ENCODE results near the gene KANSL1. TPM values are rescaled to one million over a fixed set of nuclear protein-coding genes. Genes with fewer than 3 reads are reported as not detected.
A peak's percentile ranks its signal among the peaks of the same experiment; 100 is the strongest.

Gene KANSL1
- total and polyA plus RNA-seq, 2 donors (not counting 1 experiment from before 2014, with no cell fraction given) = 8.4 to 78.6 TPM

DNA sequence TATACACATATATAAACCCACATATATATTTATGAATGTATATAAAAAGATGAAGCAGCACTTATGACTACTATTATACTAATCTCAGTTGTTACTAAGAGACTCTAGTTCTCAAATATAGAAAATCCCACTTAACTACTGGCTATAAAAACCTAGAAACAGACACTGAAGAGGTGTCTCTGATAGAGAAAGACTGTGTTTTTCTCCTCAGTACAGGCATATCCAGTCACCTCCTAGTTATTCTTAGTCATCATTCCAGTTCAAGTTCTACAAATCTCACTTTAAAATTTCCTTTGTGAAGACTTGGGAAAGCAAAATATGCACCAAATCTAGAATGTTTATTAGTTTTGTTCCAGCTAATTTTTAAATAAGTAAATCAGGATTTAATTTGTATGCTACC lies 100.2 kb downstream of the KANSL1 start:
- no peak overlapping the region for H3K27ac ChIP-seq (ENCODE audit: insufficient read depth, low read length)
- TF ChIP-seq, protein P1, sequence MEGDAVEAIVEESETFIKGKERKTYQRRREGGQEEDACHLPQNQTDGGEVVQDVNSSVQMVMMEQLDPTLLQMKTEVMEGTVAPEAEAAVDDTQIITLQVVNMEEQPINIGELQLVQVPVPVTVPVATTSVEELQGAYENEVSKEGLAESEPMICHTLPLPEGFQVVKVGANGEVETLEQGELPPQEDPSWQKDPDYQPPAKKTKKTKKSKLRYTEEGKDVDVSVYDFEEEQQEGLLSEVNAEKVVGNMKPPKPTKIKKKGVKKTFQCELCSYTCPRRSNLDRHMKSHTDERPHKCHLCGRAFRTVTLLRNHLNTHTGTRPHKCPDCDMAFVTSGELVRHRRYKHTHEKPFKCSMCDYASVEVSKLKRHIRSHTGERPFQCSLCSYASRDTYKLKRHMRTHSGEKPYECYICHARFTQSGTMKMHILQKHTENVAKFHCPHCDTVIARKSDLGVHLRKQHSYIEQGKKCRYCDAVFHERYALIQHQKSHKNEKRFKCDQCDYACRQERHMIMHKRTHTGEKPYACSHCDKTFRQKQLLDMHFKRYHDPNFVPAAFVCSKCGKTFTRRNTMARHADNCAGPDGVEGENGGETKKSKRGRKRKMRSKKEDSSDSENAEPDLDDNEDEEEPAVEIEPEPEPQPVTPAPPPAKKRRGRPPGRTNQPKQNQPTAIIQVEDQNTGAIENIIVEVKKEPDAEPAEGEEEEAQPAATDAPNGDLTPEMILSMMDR (conservative IDR thresholded peaks at IDR 0.05 in 1 of 2, IDR thresholded peaks at IDR 0.05 in 1 of 2; ENCODE audit: low read depth in 1 of 2, low read length in 2 of 2) = no peak
- no peak for TF ChIP-seq EZH2 (IDR thresholded peaks at IDR 0.05; ENCODE audit: low read length, missing control alignments)
- no peak overlapping the region for H2AFZ ChIP-seq (ENCODE audit: low read length)
- H3K27me3 ChIP-seq (ENCODE audit: control insufficient read depth, insufficient read depth, low read length) = no peaks in the 10 kb centered on the region
- no peak overlapping the region for H3K9ac ChIP-seq (ENCODE audit: insufficient read depth, low read length)
- no peak overlapping the region for H3K4me3 ChIP-seq (replicated peaks in 1 of 4; ENCODE audit: control extremely low read depth in 1 of 4, insufficient read depth in 1 of 4, low read depth in 3 of 4, low read length in 4 of 4)
- peaks cover 51% of the 10 kb centered on the region for H3K79me2 ChIP-seq (ENCODE audit: control insufficient read depth, insufficient read depth, low read length)
- H4K20me1 ChIP-seq (ENCODE audit: control insufficient read depth, extremely low read depth, insufficient read depth, low read length) = no peaks in the 10 kb centered on the region
- H3K4me2 ChIP-seq (ENCODE audit: extremely low read depth, insufficient read depth, low read length) = no peak overlapping the region
- DNase-seq (ENCODE audit: low read depth in 2 of 2) = peak; percentile 22 to 40
- no peaks in the 10 kb centered on the region for H3K4me1 ChIP-seq (ENCODE audit: control insufficient read depth, extremely low read depth, insufficient read depth, low read length)
- H3K9me3 ChIP-seq (ENCODE audit: control insufficient read depth, insufficient read depth, low read depth, low read length) = no peaks in the 10 kb centered on the region
- H3K36me3 ChIP-seq (ENCODE audit: control insufficient read depth, insufficient read depth, low read length) = peaks cover 1% of the 10 kb centered on the region

DNA sequence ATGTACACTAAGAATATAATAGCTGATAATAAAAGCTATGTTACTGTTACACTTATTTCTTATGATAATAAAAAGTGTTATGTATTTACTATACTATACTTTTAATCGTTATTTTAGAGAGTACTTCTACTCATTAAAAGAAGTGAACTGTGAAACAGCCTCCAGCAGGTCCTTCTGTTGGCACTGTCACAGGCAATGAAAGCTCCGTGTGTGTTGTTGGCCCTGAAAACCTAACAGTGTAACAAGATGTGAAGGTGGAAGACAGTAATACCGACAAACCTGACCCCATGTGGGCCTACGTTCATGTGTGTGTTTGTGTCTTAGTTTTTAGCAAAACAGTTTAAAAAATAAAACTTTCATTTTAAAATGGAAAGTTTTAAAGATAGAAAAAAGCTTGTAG lies 102.4 kb downstream of the KANSL1 start:
- Histone ChIP-seq H4K20me1 (ENCODE audit: control insufficient read depth, extremely low read depth, insufficient read depth, low read length) (no peaks in the 10 kb centered on the region), H3K27ac (ENCODE audit: insufficient read depth, low read length) (no peak overlapping the region), H3K9ac (ENCODE audit: insufficient read depth, low read length) (no peak overlapping the region), H3K4me1 (ENCODE audit: control insufficient read depth, extremely low read depth, insufficient read depth, low read length) (no peaks in the 10 kb centered on the region), H3K36me3 (ENCODE audit: control insufficient read depth, insufficient read depth, low read length) (peaks cover 1% of the 10 kb centered on the region), H3K4me3 (replicated peaks in 1 of 4; ENCODE audit: control extremely low read depth in 1 of 4, insufficient read depth in 1 of 4, low read depth in 3 of 4, low read length in 4 of 4) (no peak overlapping the region), H2AFZ (ENCODE audit: low read length) (no peak overlapping the region), H3K79me2 (ENCODE audit: control insufficient read depth, insufficient read depth, low read length) (peaks cover 45% of the 10 kb centered on the region), H3K4me2 (ENCODE audit: extremely low read depth, insufficient read depth, low read length) (no peak overlapping the region), H3K9me3 (ENCODE audit: control insufficient read depth, insufficient read depth, low read depth, low read length) (no peaks in the 10 kb centered on the region), H3K27me3 (ENCODE audit: control insufficient read depth, insufficient read depth, low read length) (no peaks in the 10 kb centered on the region)
- DNase-seq (ENCODE audit: low read depth in 2 of 2) = no peak
- TF ChIP-seq, protein P1 (conservative IDR thresholded peaks at IDR 0.05 in 1 of 2, IDR thresholded peaks at IDR 0.05 in 1 of 2; ENCODE audit: low read depth in 1 of 2, low read length in 2 of 2) = no peak
- TF ChIP-seq EZH2 (IDR thresholded peaks at IDR 0.05; ENCODE audit: low read length, missing control alignments) = no peak

DNA sequence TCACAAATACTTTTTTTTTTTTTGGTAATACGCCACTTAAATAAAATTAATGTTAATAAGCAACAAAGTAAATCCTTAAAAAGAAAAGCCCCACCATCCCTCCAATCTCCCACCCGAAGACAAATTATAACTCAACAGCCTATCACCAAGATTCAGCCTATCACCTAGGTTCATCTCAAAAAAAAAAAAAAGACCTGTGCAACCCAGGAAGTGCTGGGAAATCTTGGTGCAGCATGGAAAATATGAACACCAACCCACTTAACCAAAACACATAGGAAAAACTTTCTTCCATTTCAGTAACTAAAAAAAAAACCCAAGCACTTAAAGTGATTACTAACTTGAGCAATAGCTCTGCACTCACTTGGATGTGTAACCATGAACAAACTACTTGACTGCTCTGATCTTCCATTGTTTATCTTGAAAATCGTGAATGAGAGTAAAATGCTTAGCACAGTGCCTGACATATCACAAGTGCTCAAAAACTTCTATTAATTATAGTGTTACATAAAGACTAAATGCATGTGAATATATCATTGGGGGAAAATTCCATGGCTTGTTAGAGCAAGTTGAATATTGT lies 103.8 kb downstream of the KANSL1 start:
- Histone ChIP-seq H3K27ac (ENCODE audit: insufficient read depth, low read length) (no peak overlapping the region), H3K4me3 (replicated peaks in 1 of 4; ENCODE audit: control extremely low read depth in 1 of 4, insufficient read depth in 1 of 4, low read depth in 3 of 4, low read length in 4 of 4) (no peak overlapping the region), H3K9ac (ENCODE audit: insufficient read depth, low read length) (no peak overlapping the region), H3K79me2 (ENCODE audit: control insufficient read depth, insufficient read depth, low read length) (peaks cover 35% of the 10 kb centered on the region), H3K4me1 (ENCODE audit: control insufficient read depth, extremely low read depth, insufficient read depth, low read length) (no peaks in the 10 kb centered on the region), H3K36me3 (ENCODE audit: control insufficient read depth, insufficient read depth, low read length) (peaks cover 1% of the 10 kb centered on the region), H3K4me2 (ENCODE audit: extremely low read depth, insufficient read depth, low read length) (no peak overlapping the region), H4K20me1 (ENCODE audit: control insufficient read depth, extremely low read depth, insufficient read depth, low read length) (no peaks in the 10 kb centered on the region), H2AFZ (ENCODE audit: low read length) (no peak overlapping the region), H3K9me3 (ENCODE audit: control insufficient read depth, insufficient read depth, low read depth, low read length) (no peaks in the 10 kb centered on the region), H3K27me3 (ENCODE audit: control insufficient read depth, insufficient read depth, low read length) (no peaks in the 10 kb centered on the region)
- TF ChIP-seq EZH2 (IDR thresholded peaks at IDR 0.05; ENCODE audit: low read length, missing control alignments) = no peak
- TF ChIP-seq, protein P1 (conservative IDR thresholded peaks at IDR 0.05 in 1 of 2, IDR thresholded peaks at IDR 0.05 in 1 of 2; ENCODE audit: low read depth in 1 of 2, low read length in 2 of 2) = no peak
- DNase-seq (ENCODE audit: low read depth in 2 of 2) = no peak

Measured in fibroblast of lung (primary cell).